ENCODE results near the gene ADRM1. TPM values are rescaled to one million over a fixed set of nuclear protein-coding genes. Genes with fewer than 3 reads are reported as not detected.

ADRM1 gene
- total RNA-seq, 1 experiment from 2014 or later = 452 TPM

GRCh38 chr20:62277253-62277652 is 25.5 kb upstream of the ADRM1 start:
- DNase-seq (ENCODE audit: low read depth) = no peak

GRCh38 chr20:62280303-62280702 is 22.5 kb upstream of the ADRM1 start:
- DNase-seq (ENCODE audit: low read depth) = no peak

DNA sequence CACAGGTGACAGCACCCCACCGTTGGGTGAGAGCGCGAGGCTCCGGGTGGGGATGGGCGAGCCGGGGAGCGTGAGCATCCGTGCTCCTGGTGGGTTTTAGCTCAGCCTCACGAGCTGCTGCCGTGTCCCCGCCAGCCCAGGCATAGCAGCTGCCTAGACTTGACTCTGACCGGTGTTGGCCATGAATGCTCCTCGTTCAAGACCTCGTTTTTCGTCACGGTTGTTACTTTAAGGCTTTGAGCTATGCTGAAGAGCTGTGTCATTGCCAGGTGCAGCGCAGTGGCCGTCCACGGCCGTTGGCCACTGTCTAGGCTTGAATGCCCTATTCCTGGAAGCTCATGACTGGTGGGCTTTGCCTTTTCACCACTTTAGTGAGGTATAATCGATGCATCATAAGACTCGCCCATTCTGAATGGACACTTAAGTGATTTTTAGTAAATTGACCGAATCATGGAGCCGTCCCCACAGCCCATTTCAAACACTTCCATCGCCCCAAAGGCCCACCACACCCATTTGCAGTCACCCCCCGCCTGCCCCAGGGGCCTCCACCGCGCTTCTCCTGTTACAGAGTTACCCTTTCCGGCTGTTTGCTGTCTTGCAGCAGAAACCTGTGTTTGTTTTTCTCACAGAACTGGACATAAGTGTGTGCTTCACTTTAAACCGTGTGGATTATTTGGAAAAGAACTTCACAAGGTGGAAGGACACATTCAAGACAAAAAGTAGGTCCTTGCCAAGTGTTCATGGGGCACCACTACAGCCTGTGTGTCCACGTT is 21.4 kb upstream of the ADRM1 start:
- DNase-seq (ENCODE audit: low read depth) = no peak

GRCh38 chr20:62282103-62282502 is 20.7 kb upstream of the ADRM1 start:
- no peak for DNase-seq (ENCODE audit: low read depth)

- DNase-seq (ENCODE audit: low read depth) = no peak
These were observed 19.8 kb upstream of the ADRM1 start for GRCh38 chr20:62282877-62283503.

- no peak for DNase-seq (ENCODE audit: low read depth)
These were observed 18.3 kb upstream of the ADRM1 start for GRCh38 chr20:62284448-62284847.

DNA sequence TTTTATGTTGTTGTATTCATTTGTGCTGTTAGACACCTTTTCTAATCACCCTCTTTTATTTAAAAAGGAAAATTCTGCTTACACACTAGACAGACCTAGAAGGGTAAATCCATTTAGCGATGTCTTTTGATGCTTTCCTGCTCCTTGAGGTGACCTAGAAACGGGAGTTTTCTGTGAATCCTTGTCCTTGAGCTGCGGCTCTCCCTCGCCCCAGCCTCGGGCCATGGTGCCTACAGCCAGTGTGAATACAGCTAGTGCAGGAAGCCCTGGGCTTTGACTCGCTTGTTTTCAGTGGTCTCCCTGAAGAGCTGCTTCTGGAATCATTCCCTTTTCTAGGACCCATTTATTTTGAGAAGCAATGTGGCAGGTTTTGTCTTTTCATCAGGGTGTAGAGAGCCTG is 17.6 kb upstream of the ADRM1 start:
- no peak for DNase-seq (ENCODE audit: low read depth)

DNA sequence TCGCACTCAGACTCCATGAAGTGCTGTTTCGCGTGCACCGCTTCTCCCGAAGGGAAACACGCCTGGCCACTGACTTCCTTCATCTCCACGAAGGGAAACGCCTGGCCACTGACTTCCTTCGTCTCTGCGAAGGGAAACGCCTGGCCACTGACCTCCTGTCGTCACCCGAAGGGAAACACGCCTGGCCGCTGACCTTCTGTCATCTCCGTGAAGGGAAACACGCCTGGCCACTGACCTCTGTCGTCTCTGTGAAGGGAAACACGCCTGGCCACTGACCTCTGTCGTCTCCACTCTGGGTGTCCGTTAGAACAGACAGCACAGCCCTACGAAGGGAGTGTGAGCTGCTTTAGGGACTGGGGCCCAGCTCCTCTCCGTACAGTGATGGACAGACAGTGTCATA is 17.1 kb upstream of the ADRM1 start:
- no peak for DNase-seq (ENCODE audit: low read depth)

GRCh38 chr20:62286493-62287064 is 16.2 kb upstream of the ADRM1 start:
- DNase-seq (ENCODE audit: low read depth) = no peak

- no peak for DNase-seq (ENCODE audit: low read depth)
These were observed 15.7 kb upstream of the ADRM1 start for GRCh38 chr20:62287129-62287528.

GRCh38 chr20:62287759-62288534 is 14.8 kb upstream of the ADRM1 start:
- DNase-seq (ENCODE audit: low read depth) = no peak

GRCh38 chr20:62288535-62289105 is 14.2 kb upstream of the ADRM1 start:
- DNase-seq (ENCODE audit: low read depth) = no peak

GRCh38 chr20:62289131-62289530 is 13.7 kb upstream of the ADRM1 start:
- no peak for DNase-seq (ENCODE audit: low read depth)

GRCh38 chr20:62289898-62290297 is 12.9 kb upstream of the ADRM1 start:
- no peak for DNase-seq (ENCODE audit: low read depth)

DNA sequence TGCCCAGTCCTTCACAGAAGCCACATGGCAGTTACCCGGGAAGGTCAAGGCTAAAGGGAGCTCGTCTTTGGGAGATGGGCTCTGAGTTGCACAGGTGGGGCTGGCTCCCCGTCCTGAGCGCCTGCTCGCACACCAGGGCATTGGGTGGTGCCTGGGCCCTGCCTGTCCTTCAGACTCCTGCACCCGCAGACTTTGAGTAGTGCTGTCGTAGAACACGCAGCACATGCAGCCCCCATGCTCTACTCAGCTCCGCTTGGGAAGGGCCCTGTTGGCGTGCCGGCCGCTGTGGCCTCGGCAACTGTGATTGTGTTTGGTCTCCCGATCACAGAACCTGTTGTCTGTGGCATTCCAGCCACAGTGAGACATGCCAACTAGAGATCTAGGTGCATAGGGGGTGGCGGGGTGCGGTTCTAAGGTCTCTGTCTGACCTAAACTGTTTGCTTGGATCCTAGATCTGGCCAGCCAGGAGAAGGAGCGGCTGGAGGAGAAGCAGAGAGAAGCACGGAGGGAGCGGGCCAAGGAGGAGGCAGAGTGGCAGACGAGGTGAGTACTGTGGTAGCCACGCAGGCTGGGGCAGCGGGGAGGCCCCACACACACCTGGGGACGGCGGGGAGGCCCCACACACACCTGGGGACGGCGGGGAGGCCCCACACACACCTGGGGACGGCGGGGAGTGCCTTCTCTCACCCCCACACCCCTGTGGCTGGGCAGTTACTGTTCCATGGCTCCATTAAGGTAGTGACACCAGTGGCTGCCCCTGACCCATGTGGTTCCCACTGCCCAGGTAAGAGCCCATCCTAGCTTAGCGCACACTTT is 11.3 kb upstream of the ADRM1 start:
- DNase-seq (ENCODE audit: low read depth) = no peak

- no peak for DNase-seq (ENCODE audit: low read depth)
These were observed 10.7 kb upstream of the ADRM1 start for GRCh38 chr20:62292108-62292507.

DNA sequence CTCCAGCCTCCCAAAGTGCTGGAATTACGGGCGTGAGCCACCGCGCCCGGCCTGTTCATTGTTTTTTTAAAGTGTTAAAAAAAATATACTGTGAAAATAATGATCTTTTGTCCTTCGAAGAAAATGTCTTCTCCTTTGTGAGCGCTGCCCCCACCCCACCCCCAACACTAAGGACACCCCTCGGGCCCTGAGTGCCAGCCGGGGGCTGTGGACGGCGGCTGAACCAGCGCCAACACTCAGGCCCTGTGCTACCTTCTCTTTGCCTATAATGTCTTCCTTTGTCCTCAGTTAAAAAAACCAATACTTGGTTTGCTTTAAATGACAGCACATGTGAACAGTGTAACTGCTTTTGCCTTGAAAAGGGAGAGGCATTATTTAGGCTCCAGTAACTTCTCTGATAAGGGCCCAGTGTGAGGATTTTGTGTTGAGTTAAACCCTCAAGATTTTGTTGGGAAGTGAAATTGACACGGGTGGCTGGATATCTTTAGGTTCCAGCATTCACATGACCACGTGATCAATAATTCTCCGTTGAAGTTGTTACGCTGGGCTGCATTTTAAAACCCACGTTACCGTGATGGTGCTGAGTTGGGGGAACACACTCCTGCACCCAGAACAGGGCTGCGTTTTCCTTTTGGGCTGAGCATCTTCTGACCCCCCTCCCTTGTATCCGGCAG is 9.5 kb upstream of the ADRM1 start:
- DNase-seq (ENCODE audit: low read depth) = no peak

DNA sequence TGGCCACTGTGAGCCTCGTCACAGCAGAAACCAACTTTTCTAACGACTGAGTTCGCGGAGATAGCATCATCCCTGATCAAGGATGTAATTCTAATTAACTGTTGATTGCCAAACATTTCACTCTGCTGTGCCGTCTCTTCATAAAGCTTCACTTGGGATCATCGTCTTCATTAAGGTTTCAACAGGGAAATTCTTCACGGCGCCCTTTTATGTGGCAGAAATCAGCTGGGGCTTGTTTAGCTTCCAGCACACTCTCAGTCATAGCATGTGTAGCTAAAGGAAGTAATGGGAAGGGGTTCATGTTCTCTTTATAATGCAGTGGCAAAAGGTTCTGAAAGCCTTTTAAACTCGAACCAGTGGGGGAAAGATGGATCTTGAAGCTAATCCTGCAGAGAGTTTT is 8.9 kb upstream of the ADRM1 start:
- DNase-seq (ENCODE audit: low read depth) = no peak

DNA sequence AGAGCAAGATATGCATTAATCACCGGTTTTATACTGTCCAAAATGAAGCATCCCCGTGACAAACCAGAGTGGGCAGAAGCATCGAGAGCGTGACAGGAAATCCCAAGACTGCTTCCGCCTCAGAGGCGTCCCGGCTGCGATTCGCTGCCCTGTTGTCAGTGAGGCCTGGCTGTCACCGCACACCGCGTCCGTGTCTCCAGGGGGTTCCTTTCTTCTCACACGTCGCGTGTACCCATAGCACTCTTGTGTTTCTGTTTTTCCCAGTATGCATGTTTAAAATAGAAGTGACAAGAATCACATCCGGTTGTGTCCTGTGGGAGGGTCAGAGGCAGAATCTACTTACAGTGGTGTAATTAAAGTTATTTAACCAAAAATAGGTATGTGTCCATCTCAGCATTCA is 8.3 kb upstream of the ADRM1 start:
- DNase-seq (ENCODE audit: low read depth) = no peak

DNA sequence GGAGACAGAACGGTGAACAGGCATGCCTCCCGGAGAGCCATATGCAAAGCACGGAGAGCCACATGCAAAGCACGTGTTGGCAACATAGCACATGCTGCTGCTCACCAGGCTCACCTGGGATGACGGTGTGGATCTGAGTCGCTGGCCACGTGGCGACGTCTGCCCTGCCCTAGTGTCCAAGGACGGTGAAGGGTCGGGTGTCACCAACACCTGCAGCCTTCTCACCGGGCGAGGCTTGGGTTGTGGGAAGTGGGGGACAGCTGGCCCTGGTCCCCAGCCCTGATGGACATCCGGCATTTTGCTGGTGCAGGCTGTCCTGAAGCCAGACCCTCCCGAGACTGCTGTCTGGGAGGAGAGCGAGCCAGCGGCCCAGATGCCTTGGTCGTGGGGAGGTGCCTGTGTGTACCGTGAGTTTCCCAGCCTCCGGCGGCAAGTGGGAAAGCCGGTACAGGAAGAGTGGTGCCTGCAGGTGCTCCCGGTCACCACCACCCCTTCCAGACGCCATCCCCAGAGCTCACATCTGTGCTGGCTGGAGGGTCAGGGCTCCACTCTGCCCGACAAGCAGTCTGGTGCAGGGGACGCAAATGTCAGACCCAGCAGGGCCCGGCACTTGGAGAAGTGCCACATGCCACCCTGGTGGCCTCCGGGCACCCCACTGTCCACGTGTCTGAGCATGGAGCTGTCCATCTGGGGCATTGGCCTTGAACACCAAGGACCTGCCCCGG is 5.9 kb upstream of the ADRM1 start:
- DNase-seq (ENCODE audit: low read depth) = no peak

Measured in HT1080 (cell line).